ENCODE results near the gene ZNF324.

ZNF324 gene

GRCh38 chr19:58473775-58474174, 6.9 kb downstream of the ZNF324 start:
- H3K4me3 ChIP-seq (ENCODE audit: low read depth, low read length, poor library complexity, severe bottlenecking), result no peak overlapping the region

GRCh38 chr19:58474291-58474996, 7.6 kb downstream of the ZNF324 start:
- H3F3A ChIP-seq (ENCODE audit: insufficient read depth, low read length), result no peaks in the 10 kb centered on the region
- H3K27ac ChIP-seq (ENCODE audit: low read depth, low read length, poor library complexity, severe bottlenecking), result peak overlapping the region; percentile 81
- no peaks in the 10 kb centered on the region for H3K9me3 ChIP-seq (ENCODE audit: low read length)
- H4K20me1 ChIP-seq (ENCODE audit: insufficient read depth, low read length), result no peaks in the 10 kb centered on the region
- no peaks in the 10 kb centered on the region for H3K9me2 ChIP-seq (ENCODE audit: low read depth, low read length)
- peak overlapping the region; percentile 94 for H3K4me2 ChIP-seq (ENCODE audit: low read length)
- TF ChIP-seq CTCF (IDR thresholded peaks at IDR 0.05; ENCODE audit: low read length) (no peak), EZH2 (IDR thresholded peaks at IDR 0.05; ENCODE audit: borderline replicate concordance, low read length) (no peak)
- H3K36me3 ChIP-seq (ENCODE audit: insufficient read depth, low read length), result peaks cover 34% of the 10 kb centered on the region
- H3K4me3 ChIP-seq (ENCODE audit: low read depth, low read length, poor library complexity, severe bottlenecking), result peak overlapping the region; percentile 80
- H3K79me2 ChIP-seq (ENCODE audit: insufficient read depth, low read length), result no peaks in the 10 kb centered on the region
- H2AFZ ChIP-seq (ENCODE audit: low read length), result no peak overlapping the region
- peaks cover 19% of the 10 kb centered on the region for H3K4me1 ChIP-seq (ENCODE audit: insufficient read depth, low read length, severe bottlenecking)
- H3K9ac ChIP-seq (ENCODE audit: low read length), result peak overlapping the region; percentile 4; the same call in 1 of the 2 replicates
- no peaks in the 10 kb centered on the region for H3K27me3 ChIP-seq (ENCODE audit: insufficient read depth, low read length)

More at GRCh38 chr19:58473775-58474174, 6.9 kb downstream of the ZNF324 start:
- H2AFZ ChIP-seq (ENCODE audit: low read length), result no peak overlapping the region
- no peak overlapping the region for H3K27ac ChIP-seq (ENCODE audit: low read depth, low read length, poor library complexity, severe bottlenecking)
- no peaks in the 10 kb centered on the region; the same call in 1 of the 2 replicates for H3K79me2 ChIP-seq (ENCODE audit: insufficient read depth, low read length)
- no peaks in the 10 kb centered on the region for H4K20me1 ChIP-seq (ENCODE audit: insufficient read depth, low read length)
- TF ChIP-seq CTCF (IDR thresholded peaks at IDR 0.05; ENCODE audit: low read length), result no peak
- TF ChIP-seq EZH2 (IDR thresholded peaks at IDR 0.05; ENCODE audit: borderline replicate concordance, low read length), result no peak
- H3K9ac ChIP-seq (ENCODE audit: low read length), result no peak overlapping the region
- peaks cover 19% of the 10 kb centered on the region for H3K4me1 ChIP-seq (ENCODE audit: insufficient read depth, low read length, severe bottlenecking)
- H3F3A ChIP-seq (ENCODE audit: insufficient read depth, low read length), result no peaks in the 10 kb centered on the region
- H3K9me2 ChIP-seq (ENCODE audit: low read depth, low read length), result no peaks in the 10 kb centered on the region
- no peaks in the 10 kb centered on the region for H3K27me3 ChIP-seq (ENCODE audit: insufficient read depth, low read length)
- H3K4me2 ChIP-seq (ENCODE audit: low read length), result no peak overlapping the region
- H3K36me3 ChIP-seq (ENCODE audit: insufficient read depth, low read length), result peaks cover 40% of the 10 kb centered on the region
- no peaks in the 10 kb centered on the region for H3K9me3 ChIP-seq (ENCODE audit: low read length)

GRCh38 chr19:58474997-58475713, 8.3 kb downstream of the ZNF324 start:
- TF ChIP-seq EZH2 (IDR thresholded peaks at IDR 0.05; ENCODE audit: borderline replicate concordance, low read length), result no peak
- no peak for TF ChIP-seq CTCF (IDR thresholded peaks at IDR 0.05; ENCODE audit: low read length)
- Histone ChIP-seq H3K4me3 (ENCODE audit: low read depth, low read length, poor library complexity, severe bottlenecking) (peak overlapping the region; percentile 80), H3K9me3 (ENCODE audit: low read length) (no peaks in the 10 kb centered on the region), H3K36me3 (ENCODE audit: insufficient read depth, low read length) (peaks cover 30% of the 10 kb centered on the region), H2AFZ (ENCODE audit: low read length) (no peak overlapping the region), H3K27me3 (ENCODE audit: insufficient read depth, low read length) (no peaks in the 10 kb centered on the region), H3K4me1 (ENCODE audit: insufficient read depth, low read length, severe bottlenecking) (peaks cover 19% of the 10 kb centered on the region), H4K20me1 (ENCODE audit: insufficient read depth, low read length) (no peaks in the 10 kb centered on the region), H3K9me2 (ENCODE audit: low read depth, low read length) (no peaks in the 10 kb centered on the region), H3K27ac (ENCODE audit: low read depth, low read length, poor library complexity, severe bottlenecking) (peak overlapping the region; percentile 81), H3K79me2 (ENCODE audit: insufficient read depth, low read length) (no peaks in the 10 kb centered on the region), H3K4me2 (ENCODE audit: low read length) (peak overlapping the region; percentile 94), H3F3A (ENCODE audit: insufficient read depth, low read length) (no peaks in the 10 kb centered on the region), H3K9ac (ENCODE audit: low read length) (peak overlapping the region; percentile 67)

Data from OCI-LY1 (cell line).